Transverse colon (tissue), 4 donors: ENCODE results near the gene TREX2. TPM values are rescaled to one million over a fixed set of nuclear protein-coding genes. Genes with fewer than 3 reads are reported as not detected.

Experiments used
- DNase-seq: peaks from one replicate; pipeline ENCODE4 v3.0.0-alpha.2; 2019
- H3K27ac ChIP-seq, 4 donors: fragments of 200-600 bp; sonication (generic); 2 replicates each; pipeline ENCODE4 v1.5.1; 2016 to 2018; ENCODE audit warnings: inconsistent platforms in 4 of 4
- H3K27me3 ChIP-seq: fragments of 200-600 bp; sonication (generic); 2 replicates; pipeline ENCODE4 v1.5.1; 2017; ENCODE audit warnings: inconsistent platforms
- H3K36me3 ChIP-seq, 4 donors: fragments of 200-600 bp; sonication (generic); 2 replicates each; pipeline ENCODE4 v1.5.1; 2017 to 2019; ENCODE audit warnings: inconsistent platforms in 4 of 4
- H3K4me1 ChIP-seq, 4 donors: fragments of 200-600 bp; sonication (generic); 2 replicates each; pipeline ENCODE4 v1.5.1; 2017 to 2020; ENCODE audit warnings: inconsistent platforms in 4 of 4
- H3K4me3 ChIP-seq, 4 donors: fragments of 200-600 bp; sonication (generic); 1 replicate in 1 of 4; 2 replicates in 3 of 4; pipeline versions ENCODE4 v1.5.1 to v1.6.1; 2017 to 2019; ENCODE audit warnings: inconsistent platforms in 4 of 4
- H3K9me3 ChIP-seq, 2 donors: fragments of 200-600 bp; sonication (generic); 2 replicates each; pipeline ENCODE4 v1.5.1; 2017 to 2019; ENCODE audit warnings: inconsistent platforms in 2 of 2
- EP300 ChIP-seq: sonication (generic); formaldehyde crosslinking; IDR thresholded peaks from one replicate; pipeline ENCODE4 v1.6.1; 2017; ENCODE audit warnings: antibody characterized with exemption, low read depth
- POLR2A ChIP-seq: fragments of 450-650 bp; IDR thresholded peaks from one replicate; pipeline ENCODE4 v1.6.1; 2016; ENCODE audit warnings: antibody characterized with exemption, mild to moderate bottlenecking, moderate library complexity
- POLR2AphosphoS5 ChIP-seq, 3 donors: sonication (generic); formaldehyde crosslinking; IDR thresholded peaks; one replicate each; pipeline ENCODE4 v1.6.1; 2016; ENCODE audit warnings: antibody characterized with exemption in 3 of 3
- WGBS, 2 donors: methylation state at CpG; one replicate each; pipeline ENCODE4 v1.1.5; 2018; ENCODE audit warnings: low coverage in 1 of 2; 5-methylcytosine and 5-hydroxymethylcytosine counted together
- in situ Hi-C, 4 donors: fragments of 200-750 bp; cut with MboI; loops; one replicate each; pipeline versions ENCODE4 v1.15.0 to v1.15.1; 2017; ENCODE audit warnings: low sequenced_read_pairs in 3 of 4, low pct_ligation_motif_present in 1 of 4, low pct_unique_long_range_greater_than_20kb in 1 of 4
- intact Hi-C: fragments of 100-400 bp; cut with DNase I; formaldehyde crosslinking; loops from one replicate; pipeline ENCODE4 v1.15.1; 2023; ENCODE audit warnings: low total_unique reads
- total RNA-seq, 4 donors: library from RNA; depleted of rRNA; stranded (reverse); fragments of >200 nt; gene quantifications; one replicate each; pipeline ENCODE4 v1.1.0, GENCODE V29; 2016
- TF ChIP-seq, protein P1 (sequence below), 5 experiments: fragments of 200-600 bp in 3 of 5; fragments of 450-650 bp in 2 of 5; sonication (generic) in 3 of 5; IDR thresholded peaks; 1 replicate in 2 of 5; 2 replicates in 3 of 5; pipeline ENCODE4 v1.5.1; 2016 to 2017; ENCODE audit warnings: antibody characterized with exemption in 5 of 5, inconsistent platforms in 3 of 5, mild to moderate bottlenecking in 2 of 5, moderate library complexity in 1 of 5

Gene TREX2
- total RNA-seq, 4 donors from 2014 or later, result 0.55 to 2.0 (median 1.4) TPM; not detected in 1

DNA sequence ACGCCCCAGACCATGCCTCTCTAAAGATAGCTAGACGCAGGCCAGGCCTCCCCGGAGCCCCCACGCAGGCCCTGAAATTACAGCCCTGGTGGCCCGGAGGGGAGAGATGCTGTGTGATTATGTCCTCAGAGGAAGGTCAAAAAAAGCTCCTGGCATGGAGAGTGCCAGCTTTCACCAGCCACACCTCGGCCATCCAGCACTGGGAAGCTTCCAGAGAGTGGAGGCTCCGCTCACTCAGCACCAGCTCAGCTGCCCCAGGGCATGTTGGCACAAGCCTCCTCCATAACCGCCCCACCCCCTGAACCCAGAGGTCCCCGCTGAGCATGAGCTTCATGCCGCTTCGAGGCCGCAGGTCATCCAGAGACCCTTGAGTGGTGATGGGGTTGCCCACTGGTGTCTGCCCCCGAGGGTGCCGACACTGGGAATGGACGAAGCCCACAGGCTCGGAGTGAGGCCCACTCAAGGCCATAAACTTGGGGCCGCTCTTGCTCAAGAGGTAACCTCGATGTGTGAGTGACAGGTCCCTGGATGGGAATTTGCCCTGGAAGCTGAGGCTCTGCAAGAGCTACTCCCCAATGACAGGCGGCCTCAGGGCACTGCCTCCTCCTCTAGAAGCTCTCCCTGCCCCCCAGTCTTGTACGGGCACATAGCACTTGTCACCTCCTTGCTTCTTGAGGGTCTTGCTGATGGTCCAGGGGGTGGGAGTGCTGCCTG lies 44.5 kb upstream of the TREX2 start:
- DNase-seq, result no peak

GRCh38 chrX:153488231-153488914 lies 42.5 kb upstream of the TREX2 start:
- in situ Hi-C loops, result no loop called here

More for the DNA sequence above, 44.5 kb upstream of the TREX2 start:
- H3K4me3 ChIP-seq, result no peak overlapping the region
- in situ Hi-C loops (no loop called here), intact Hi-C loops (no loop called here)
- H3K36me3 ChIP-seq, result no peaks in the 10 kb centered on the region
- no peaks in the 10 kb centered on the region for H3K9me3 ChIP-seq
- TF ChIP-seq POLR2AphosphoS5 (IDR thresholded peaks at IDR 0.05), result no peak
- no peak for TF ChIP-seq EP300
- no peak for TF ChIP-seq POLR2A
- TF ChIP-seq, protein P1, sequence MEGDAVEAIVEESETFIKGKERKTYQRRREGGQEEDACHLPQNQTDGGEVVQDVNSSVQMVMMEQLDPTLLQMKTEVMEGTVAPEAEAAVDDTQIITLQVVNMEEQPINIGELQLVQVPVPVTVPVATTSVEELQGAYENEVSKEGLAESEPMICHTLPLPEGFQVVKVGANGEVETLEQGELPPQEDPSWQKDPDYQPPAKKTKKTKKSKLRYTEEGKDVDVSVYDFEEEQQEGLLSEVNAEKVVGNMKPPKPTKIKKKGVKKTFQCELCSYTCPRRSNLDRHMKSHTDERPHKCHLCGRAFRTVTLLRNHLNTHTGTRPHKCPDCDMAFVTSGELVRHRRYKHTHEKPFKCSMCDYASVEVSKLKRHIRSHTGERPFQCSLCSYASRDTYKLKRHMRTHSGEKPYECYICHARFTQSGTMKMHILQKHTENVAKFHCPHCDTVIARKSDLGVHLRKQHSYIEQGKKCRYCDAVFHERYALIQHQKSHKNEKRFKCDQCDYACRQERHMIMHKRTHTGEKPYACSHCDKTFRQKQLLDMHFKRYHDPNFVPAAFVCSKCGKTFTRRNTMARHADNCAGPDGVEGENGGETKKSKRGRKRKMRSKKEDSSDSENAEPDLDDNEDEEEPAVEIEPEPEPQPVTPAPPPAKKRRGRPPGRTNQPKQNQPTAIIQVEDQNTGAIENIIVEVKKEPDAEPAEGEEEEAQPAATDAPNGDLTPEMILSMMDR (IDR thresholded peaks at IDR 0.05), result no peak
- H3K4me1 ChIP-seq, result peaks cover 0 to 5% (median 0%) of the 10 kb centered on the region in 4 donors
- H3K27ac ChIP-seq, result no peak overlapping the region
- H3K27me3 ChIP-seq, result peaks cover 3% of the 10 kb centered on the region
- 87% methylated on average over 20 of the region's 20 CpGs; no CpG with 5 or more reads in 1 of the 2 donors for WGBS, 2 donors

GRCh38 chrX:153487590-153488071 lies 41.8 kb upstream of the TREX2 start:
- in situ Hi-C loops, result no loop called here
- no peak overlapping the region for H3K27ac ChIP-seq
- intact Hi-C loops, result no loop called here
- H3K9me3 ChIP-seq, result no peaks in the 10 kb centered on the region
- H3K4me1 ChIP-seq, result peaks cover 0 to 5% (median 0%) of the 10 kb centered on the region in 4 donors
- H3K27me3 ChIP-seq, result no peaks in the 10 kb centered on the region
- TF ChIP-seq POLR2A (no peak), EP300 (no peak), POLR2AphosphoS5 (IDR thresholded peaks at IDR 0.05) (no peak)
- TF ChIP-seq, protein P1 (IDR thresholded peaks at IDR 0.05), result no peak
- DNase-seq, result no peak
- H3K36me3 ChIP-seq, result no peaks in the 10 kb centered on the region
- 71% methylated on average over 6 of the region's 11 CpGs; no CpG with 5 or more reads in 1 of the 2 donors for WGBS, 2 donors
- no peak overlapping the region for H3K4me3 ChIP-seq

More at GRCh38 chrX:153488231-153488914, 42.5 kb upstream of the TREX2 start:
- no peak for DNase-seq
- Histone ChIP-seq H3K36me3 (no peaks in the 10 kb centered on the region), H3K27ac (no peak overlapping the region), H3K4me3 (no peak overlapping the region), H3K27me3 (no peaks in the 10 kb centered on the region), H3K4me1 (peaks cover 0 to 5% (median 0%) of the 10 kb centered on the region in 4 donors), H3K9me3 (no peaks in the 10 kb centered on the region)
- TF ChIP-seq POLR2A (no peak), POLR2AphosphoS5 (IDR thresholded peaks at IDR 0.05) (no peak), EP300 (no peak)
- TF ChIP-seq, protein P1 (IDR thresholded peaks at IDR 0.05), result no peak
- intact Hi-C loops, result no loop called here
- 60% methylated on average over 25 of the region's 27 CpGs; no CpG with 5 or more reads in 1 of the 2 donors for WGBS, 2 donors

- intact Hi-C loops, result no loop called here
- in situ Hi-C loops, result no loop called here
- no peaks in the 10 kb centered on the region for H3K27me3 ChIP-seq
These were observed 40.3 kb upstream of the TREX2 start for GRCh38 chrX:153486171-153486570.

More at GRCh38 chrX:153486171-153486570, 40.3 kb upstream of the TREX2 start:
- Histone ChIP-seq H3K9me3 (no peaks in the 10 kb centered on the region), H3K4me1 (peaks cover 0 to 5% (median 0%) of the 10 kb centered on the region in 4 donors), H3K36me3 (no peaks in the 10 kb centered on the region), H3K27ac (no peak overlapping the region), H3K4me3 (no peak overlapping the region)
- TF ChIP-seq EP300, result no peak
- TF ChIP-seq POLR2A, result no peak
- no peak for TF ChIP-seq POLR2AphosphoS5 (IDR thresholded peaks at IDR 0.05)
- TF ChIP-seq, protein P1 (IDR thresholded peaks at IDR 0.05), result no peak
- no peak for DNase-seq
- 87% methylated on average over 10 of the region's 10 CpGs; no CpG with 5 or more reads in 1 of the 2 donors for WGBS, 2 donors
